HG03175 (cell line): ENCODE results near the gene NPVF.

ENCODE experiments used
- ATAC-seq: cut with Tn5 transposase; IDR thresholded peaks from one replicate; pipeline ENCODE4 v1.9.1; 2021; ENCODE audit warnings: mild to moderate bottlenecking, moderate library complexity; ENCODE audit not compliant: unreplicated experiment

The NPVF gene

DNA sequence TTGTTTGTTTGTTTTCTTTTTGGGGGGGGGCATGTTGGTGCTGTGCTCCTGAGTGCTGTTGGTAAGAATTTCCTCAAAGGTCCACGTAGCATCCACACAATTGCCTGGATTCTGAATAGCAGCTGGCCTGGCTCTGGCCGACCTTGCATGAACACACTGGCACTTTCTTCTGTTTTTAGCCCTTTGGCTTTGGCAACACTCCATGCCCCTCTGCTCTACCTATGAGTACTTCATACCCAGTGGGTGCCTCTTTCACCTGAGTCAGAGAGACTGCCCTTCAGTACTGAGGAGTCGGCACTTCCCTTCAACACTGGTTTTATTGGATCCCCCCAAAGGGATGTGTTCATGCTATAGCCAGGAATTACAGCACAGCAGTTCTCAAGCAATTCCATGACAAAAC lies 7.2 kb upstream of the NPVF start:
- ATAC-seq: no peak

DNA sequence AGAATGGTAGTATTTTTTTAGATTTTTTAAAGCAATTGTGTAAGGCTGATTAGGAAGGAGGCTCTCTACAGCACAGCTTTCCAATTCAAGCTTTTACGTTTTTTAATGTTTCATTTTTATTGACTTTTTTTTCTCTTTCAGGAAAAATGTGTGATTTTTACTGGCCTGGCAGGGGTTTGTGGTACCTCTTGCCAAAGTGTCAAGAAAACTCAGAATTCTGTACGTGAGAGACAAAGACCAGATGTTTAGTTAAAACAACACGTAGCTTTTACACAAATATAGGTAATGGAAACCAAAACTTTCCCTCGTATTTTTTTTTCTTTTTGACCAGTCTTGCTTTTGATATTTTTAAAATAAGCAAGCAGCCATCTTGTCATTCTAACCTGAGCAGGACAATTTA lies 6.0 kb upstream of the NPVF start:
- no peak for ATAC-seq

DNA sequence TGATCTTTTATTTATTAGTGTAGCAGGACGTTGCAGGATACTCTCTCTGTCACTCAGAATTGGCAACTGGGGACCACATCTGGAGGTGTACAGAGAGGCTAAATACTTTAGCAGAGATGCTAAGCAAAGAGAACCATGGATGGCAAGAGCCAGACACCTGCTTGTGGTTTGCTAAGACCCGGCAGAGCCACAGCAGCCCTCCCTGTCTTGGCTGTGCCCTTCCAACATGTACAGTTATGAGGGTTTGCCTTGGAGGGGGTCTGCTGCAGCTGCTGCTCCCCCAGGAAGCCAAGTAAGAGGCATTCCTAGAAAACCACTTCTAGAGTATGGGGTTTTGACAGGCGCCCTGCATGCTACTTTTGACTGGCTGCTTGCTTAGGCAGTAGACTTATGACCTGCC lies 5.1 kb downstream of the NPVF start:
- no peak for ATAC-seq

GRCh38 chr7:25222666-25223065 lies 5.6 kb downstream of the NPVF start:
- no peak for ATAC-seq

GRCh38 chr7:25221009-25221408 lies 7.3 kb downstream of the NPVF start:
- ATAC-seq: no peak

DNA sequence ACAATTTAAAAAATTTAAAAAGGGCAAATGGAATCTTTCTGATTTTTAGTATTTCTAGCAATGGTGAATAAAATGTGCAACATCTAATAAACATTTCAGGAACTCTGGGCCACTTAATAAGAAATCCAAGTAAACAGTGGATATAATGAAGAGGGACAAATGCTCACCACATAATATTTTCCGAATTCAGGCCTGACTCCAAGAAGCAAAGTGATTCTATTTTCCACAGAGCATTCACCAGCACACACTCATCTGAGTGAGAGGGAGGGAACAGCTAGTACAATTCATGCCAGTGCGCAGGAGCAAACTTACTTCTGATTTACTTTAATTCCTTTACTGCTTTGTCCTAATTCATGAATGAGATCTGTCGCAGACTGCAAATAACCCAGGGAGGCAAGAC lies 10.1 kb downstream of the NPVF start:
- no peak for ATAC-seq

DNA sequence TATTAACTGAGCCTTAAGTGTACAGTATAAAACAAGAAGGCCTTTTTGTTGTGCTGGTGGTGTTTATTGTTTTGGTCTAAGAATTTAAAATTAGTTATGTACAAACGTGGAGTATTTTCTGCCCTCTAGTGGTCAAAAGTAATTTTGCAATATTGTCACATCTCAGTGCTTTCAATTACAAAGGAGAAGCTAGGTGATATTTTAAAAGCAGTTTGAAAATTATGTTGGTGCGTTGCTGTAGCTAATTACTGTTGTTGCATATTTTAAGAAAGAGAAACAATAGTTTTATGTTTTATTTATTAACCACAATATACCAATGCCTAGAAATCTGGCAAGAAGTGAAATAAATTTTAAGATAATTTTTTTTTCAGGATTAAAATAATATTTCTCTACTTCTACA lies 11.4 kb downstream of the NPVF start:
- ATAC-seq: no peak

DNA sequence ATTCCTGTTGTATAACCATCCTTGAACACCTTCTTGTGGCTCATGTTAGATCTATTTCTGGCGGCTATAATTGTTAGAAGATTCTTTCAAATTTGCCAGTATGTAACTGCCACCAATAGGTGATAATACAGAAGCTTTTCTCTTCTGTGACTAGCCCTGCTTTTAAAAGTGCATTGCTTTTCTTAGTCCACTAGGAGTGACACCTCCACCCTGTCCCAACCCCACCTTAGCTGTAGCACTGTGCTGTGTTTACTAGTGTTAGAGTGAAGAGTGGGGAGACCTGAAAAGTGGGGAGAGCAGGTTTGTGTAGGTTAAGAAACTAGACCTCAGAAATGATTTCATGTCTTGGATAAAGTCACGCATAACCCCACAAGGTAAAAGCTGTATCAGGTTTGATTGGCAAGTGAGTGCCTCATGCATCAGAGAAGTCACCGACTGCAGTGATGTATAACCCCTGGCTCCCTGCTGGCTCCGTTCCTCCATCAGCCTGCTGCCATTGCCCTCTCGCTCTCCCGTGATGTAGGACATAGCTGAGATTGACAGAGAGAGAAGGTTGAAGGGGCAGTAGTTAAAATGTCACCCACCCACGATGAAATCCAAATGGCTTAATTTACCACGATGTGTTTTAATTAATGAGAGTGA lies 12.5 kb downstream of the NPVF start:
- ATAC-seq: no peak

- no peak for ATAC-seq
Measured at GRCh38 chr7:25208525-25209221, 19.6 kb downstream of the NPVF start.

- ATAC-seq: no peak
Measured at GRCh38 chr7:25207887-25208286, 20.4 kb downstream of the NPVF start.

- ATAC-seq: no peak
Measured at GRCh38 chr7:25206765-25207164, 21.5 kb downstream of the NPVF start.

GRCh38 chr7:25196132-25196896 lies 32.0 kb downstream of the NPVF start:
- ATAC-seq: no peak

- ATAC-seq: no peak
Measured at GRCh38 chr7:25194036-25194435, 34.2 kb downstream of the NPVF start.

DNA sequence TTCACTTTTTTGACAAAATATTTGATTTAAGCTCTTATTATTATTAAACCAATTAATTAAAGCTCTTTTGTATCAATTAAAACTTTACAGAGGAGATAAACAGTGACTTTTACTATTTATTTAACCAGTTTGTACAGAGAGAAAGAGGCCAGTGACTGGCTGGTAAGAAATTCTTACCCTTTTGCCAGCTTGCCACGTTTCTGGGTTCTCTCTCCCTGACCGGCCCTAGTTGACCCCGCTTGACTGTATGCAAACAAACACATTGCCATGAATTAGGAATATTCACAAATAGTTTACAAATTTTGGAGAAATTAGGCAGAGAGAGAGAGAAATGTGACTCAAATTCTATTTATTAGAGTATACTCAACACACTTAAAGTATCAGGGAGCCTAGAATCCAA lies 36.2 kb downstream of the NPVF start:
- no peak for ATAC-seq

DNA sequence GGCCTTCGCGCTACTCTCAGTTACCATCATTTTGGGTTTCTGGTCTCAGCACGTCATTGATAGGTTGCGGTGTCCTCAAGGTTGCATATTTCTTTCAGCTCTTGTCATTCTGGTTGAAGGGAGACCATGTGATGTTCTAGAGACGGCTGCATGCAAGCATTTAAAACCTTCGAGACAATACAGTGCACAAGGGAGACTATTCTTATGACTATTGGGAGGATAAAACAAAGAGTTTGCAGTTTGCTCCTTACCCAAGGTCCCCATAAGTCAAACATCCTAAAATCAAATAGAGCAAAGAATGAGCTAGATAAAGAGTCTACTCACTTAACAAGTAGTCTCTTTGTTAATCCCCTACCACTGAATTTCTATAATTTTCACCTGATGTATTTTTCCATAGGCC lies 39.1 kb downstream of the NPVF start:
- ATAC-seq: no peak

GRCh38 chr7:25187932-25188331 lies 40.4 kb downstream of the NPVF start:
- no peak for ATAC-seq

DNA sequence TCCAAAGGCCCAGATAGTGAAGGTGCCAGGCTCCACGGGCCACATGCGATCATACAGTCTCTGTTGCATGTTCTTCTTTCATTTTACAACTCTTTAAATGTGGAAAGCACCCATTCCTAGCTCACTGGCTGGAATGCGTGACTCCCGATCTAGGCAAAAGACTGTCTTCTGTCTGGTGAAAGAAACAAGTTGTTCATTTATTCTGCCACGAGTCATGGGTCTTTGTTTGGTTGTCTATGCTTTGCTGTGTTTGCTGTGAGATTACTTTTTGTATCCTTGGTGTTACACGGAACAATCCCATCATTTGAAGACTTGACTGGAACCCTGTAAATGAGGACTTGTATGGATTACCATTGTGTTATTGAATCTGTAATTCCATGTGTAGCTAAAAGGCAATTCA lies 41.9 kb downstream of the NPVF start:
- ATAC-seq: no peak

DNA sequence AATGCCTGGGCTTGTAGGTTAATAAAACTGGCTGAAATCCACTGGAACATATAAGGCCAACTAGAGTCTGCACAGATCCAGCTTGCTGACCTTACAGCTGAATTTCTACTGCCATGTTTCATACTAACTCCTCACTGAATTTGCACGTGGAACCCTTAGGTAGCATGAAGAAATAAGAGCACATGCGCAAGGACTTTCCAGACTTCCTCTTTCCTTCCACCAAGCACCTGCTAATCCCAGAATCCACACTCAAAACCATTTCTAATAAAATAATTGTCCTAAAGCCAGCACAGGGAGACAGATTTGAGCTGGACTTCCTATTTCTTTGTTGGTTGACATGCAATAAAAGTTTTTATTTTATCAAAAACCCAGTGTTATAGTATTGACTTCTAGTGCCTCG lies 46.8 kb downstream of the NPVF start:
- no peak for ATAC-seq

- no peak for ATAC-seq
Measured at GRCh38 chr7:25180946-25181345, 47.3 kb downstream of the NPVF start.

DNA sequence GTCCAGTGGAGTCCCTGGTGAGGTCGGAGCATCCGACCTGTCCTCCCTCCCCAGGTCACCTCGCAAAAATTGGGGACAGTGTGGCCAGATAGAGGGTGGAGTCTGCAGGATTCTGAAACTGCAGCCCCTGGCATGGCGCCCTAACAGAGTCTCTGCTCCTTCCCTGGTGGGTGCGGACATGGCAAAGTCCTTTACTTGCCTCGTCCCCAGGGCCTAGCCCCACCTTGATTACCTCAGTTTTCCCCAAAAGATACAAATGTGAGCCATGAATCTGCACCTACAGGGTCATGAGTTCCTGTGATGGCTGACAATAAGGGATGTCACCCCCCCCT lies 47.7 kb downstream of the NPVF start:
- ATAC-seq: peak; percentile 27

DNA sequence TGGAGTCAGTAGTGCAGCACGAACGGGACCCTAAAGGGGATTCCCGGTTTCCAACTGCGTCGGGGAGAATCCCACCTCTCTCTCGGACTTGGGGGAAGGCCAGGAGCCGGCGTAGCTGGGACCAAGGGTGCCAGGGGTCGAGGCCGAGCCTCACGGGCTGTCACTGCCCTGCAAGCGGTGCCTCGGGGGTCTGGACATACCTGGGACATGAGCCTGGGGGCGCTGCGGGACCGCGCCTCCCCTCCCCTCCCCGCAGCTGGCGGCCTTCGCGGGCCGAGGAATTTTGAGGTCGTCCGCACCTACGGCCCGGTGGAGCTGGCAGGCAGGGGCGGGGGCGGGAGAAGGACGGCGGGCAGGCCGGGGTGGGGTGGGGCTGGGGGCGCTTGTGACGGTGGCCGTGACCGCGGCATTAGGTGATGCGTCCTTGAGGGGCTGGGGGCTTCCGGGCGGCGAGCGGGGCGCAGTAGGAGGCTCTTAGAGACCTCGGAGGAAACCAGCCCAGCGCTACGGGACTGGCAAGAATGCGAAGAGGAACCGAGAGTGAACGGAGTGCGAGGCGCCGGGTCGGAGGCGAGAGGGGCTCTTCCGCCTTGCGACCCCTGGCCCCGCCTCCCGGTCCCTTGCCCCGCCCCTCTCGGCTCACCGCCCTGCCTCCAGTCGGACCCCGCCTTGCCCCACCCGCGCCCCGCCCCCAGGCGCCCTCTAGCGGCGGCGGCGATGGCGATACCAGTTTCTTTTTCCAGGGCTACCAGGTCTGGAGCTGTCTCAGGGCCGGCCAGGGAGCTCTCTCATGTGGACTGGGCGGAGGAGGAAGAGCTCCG lies 48.3 kb downstream of the NPVF start:
- ATAC-seq: peak; percentile 97
